H1 (cell line): ENCODE results near the gene DOCK9.
A peak's percentile ranks its signal among the peaks of the same experiment; 100 is the strongest.

Source experiments
- ASH2L ChIP-seq: fragments of 200-600, 300-600 bp; sonication (generic); IDR thresholded peaks from one replicate; pipeline ENCODE4 v1.7.1; 2017; ENCODE audit warnings: low read length
- CEBPB ChIP-seq: IDR thresholded peaks from 2 replicates; pipeline ENCODE4 v1.6.1; 2012; ENCODE audit warnings: low read depth, low read length
- CTCF ChIP-seq, 3 experiments: IDR thresholded peaks; 1 replicate in 2 of 3; 2 replicates in 1 of 3; pipeline versions ENCODE4 v1.5.1 to v1.6.1; 2011; ENCODE audit warnings: low read length in 3 of 3, mild to moderate bottlenecking in 3 of 3, inconsistent platforms in 2 of 3, low read depth in 1 of 3, moderate library complexity in 1 of 3; ENCODE audit not compliant: insufficient read depth in 1 of 3; ENCODE audit errors: control extremely low read depth in 1 of 3
- FOSL1 ChIP-seq: IDR thresholded peaks from 2 replicates; pipeline ENCODE4 v1.6.1; 2011; ENCODE audit warnings: mild to moderate bottlenecking, low read depth, low read length, moderate library complexity; ENCODE audit not compliant: insufficient read depth
- HDAC2 ChIP-seq, 2 experiments: fragments of 300-600 bp in 1 of 2; sonication (generic) in 1 of 2; IDR thresholded peaks; 2 replicates each; pipeline ENCODE4 v1.6.1; 2011 to 2012; ENCODE audit warnings: low read depth in 2 of 2, low read length in 2 of 2, mild to moderate bottlenecking in 2 of 2, moderate library complexity in 2 of 2, borderline replicate concordance in 1 of 2, inconsistent platforms in 1 of 2
- JUND ChIP-seq: IDR thresholded peaks from 2 replicates; pipeline ENCODE4 v1.6.1; 2011; ENCODE audit warnings: mild to moderate bottlenecking, improper control_type of control experiment, low read length
- KDM1A ChIP-seq: fragments of 200-600, 300-600 bp; sonication (generic); IDR thresholded peaks from 2 replicates; pipeline ENCODE4 v1.7.1; 2016; ENCODE audit warnings: mild to moderate bottlenecking, low read length, borderline replicate concordance
- PHF8 ChIP-seq: fragments of 200-600 bp; sonication (generic); conservative IDR thresholded peaks from 2 replicates; pipeline ENCODE4 v1.7.1; 2012; ENCODE audit warnings: low read depth, mild to moderate bottlenecking, inconsistent platforms, low read length, moderate library complexity
- POLR2A ChIP-seq, 2 experiments: IDR thresholded peaks; 1 replicate in 1 of 2; 2 replicates in 1 of 2; pipeline ENCODE4 v1.6.1; 2011; ENCODE audit warnings: low read depth in 2 of 2, low read length in 2 of 2, mild to moderate bottlenecking in 2 of 2; ENCODE audit errors: control extremely low read depth in 1 of 2
- POLR2AphosphoS5 ChIP-seq: IDR thresholded peaks from 2 replicates; pipeline ENCODE4 v1.6.1; 2011; ENCODE audit warnings: low read depth, low read length
- RBBP5 ChIP-seq: IDR thresholded peaks from 2 replicates; pipeline ENCODE4 v1.7.1; 2012; ENCODE audit warnings: low read depth, mild to moderate bottlenecking, inconsistent platforms, low read length, moderate library complexity, borderline replicate concordance
- SRF ChIP-seq: IDR thresholded peaks from 2 replicates; pipeline ENCODE4 v1.6.1; 2011; ENCODE audit warnings: mild to moderate bottlenecking, low read depth, low read length, moderate library complexity
- TAF1 ChIP-seq: IDR thresholded peaks from 2 replicates; pipeline ENCODE4 v1.6.1; 2011; ENCODE audit warnings: mild to moderate bottlenecking, low read depth, low read length
- USF2 ChIP-seq: IDR thresholded peaks from 2 replicates; pipeline ENCODE4 v1.6.1; 2011; ENCODE audit warnings: low read length, improper control_type of control experiment

- TF ChIP-seq RBBP5 (no peak), FOSL1 (no peak), CEBPB (peak; percentile 87), CTCF (IDR thresholded peaks at IDR 0.05; ENCODE audit: control extremely low read depth in 1 of 3, insufficient read depth in 1 of 3, low read depth in 1 of 3, low read length in 3 of 3) (no peak), JUND (no peak), HDAC2 (IDR thresholded peaks at IDR 0.05; ENCODE audit: borderline replicate concordance in 1 of 2, low read depth in 2 of 2, low read length in 2 of 2) (no peak), POLR2AphosphoS5 (no peak), USF2 (no peak), TAF1 (no peak), PHF8 (no peak), SRF (no peak), KDM1A (no peak), ASH2L (no peak), POLR2A (IDR thresholded peaks at IDR 0.05; ENCODE audit: control extremely low read depth in 1 of 2, low read depth in 2 of 2, low read length in 2 of 2) (no peak)
Measured at GRCh38 chr13:98768522-98768921, 209.3 kb downstream of the DOCK9 start.
